Measurements from ENCODE around the gene ITPRIPL2. TPM values are rescaled to one million over a fixed set of nuclear protein-coding genes. Genes with fewer than 3 reads are reported as not detected.

The ITPRIPL2 gene
- total and polyA plus RNA-seq, 2 of the 13 experiments (the other 11 are each of a cell fraction or from before 2014, with no cell fraction given) = 5.9 to 12.6 TPM

DNA sequence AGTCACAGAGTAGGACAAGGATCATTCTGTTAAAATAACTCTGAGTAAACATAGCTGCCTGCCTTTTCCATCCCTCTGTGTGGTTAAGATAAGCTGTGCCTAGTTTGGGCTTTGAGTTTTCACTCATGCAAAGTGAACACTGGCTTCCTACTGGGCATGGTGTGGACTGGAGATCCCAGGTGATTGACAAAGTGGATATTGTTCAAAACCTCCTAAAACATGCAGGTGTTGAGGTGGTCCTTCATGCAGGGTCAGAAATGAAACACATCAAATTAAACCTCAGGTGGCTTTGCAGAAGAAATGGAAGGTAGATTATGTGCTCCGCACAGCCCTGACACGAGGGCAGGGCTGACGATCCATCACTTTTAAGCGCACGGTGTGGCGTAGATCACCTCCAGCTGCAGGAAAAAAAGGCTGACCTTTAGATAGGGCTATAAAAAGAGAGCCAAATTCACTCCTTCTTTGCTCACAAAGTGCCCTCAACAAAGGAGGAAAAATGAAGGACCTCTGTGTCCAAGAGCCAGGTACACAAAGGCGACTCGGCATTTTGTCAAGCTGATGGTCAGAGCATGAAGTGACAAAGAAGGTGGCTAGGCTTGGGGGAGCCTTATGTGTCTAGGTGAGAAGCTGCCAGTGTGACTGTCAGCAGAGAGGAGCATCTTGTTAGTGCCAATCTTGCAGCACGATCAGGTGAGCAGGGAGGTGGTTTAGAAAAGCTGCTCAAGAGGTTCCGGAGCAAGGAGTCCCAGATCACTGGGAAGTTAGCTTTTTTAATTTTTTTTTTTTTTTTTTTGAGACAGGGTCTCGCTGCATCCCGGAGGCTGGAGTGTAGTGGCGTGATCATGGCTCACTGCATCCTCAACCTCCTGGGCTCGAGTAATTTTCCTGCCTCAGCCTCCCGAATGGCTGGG, 19.9 kb upstream of the ITPRIPL2 start (continued):
- TF ChIP-seq, protein P1, sequence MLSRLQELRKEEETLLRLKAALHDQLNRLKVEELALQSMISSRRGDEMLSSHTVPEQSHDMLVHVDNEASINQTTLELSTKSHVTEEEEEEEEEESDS (CRISPR knock-in tag; IDR thresholded peaks at IDR 0.05; ENCODE audit: borderline replicate concordance) = no peak
- TF ChIP-seq XRCC5 (optimal IDR thresholded peaks at IDR 0.05; ENCODE audit: low read length) (peak; percentile 60), HHEX (CRISPR knock-in tag; IDR thresholded peaks at IDR 0.05) (no peak), STAT5B (CRISPR knock-in tag; IDR thresholded peaks at IDR 0.05) (no peak), KLF13 (CRISPR knock-in tag; IDR thresholded peaks at IDR 0.05) (0 out of 2 replicates have a peak, but pooled peaks have one; percentile 80), MEF2D (CRISPR knock-in tag; IDR thresholded peaks at IDR 0.05) (peak; percentile 79; the same call in 1 of the 2 replicates), SALL1 (CRISPR knock-in tag; IDR thresholded peaks at IDR 0.05) (peak; percentile 60), SOX13 (IDR thresholded peaks at IDR 0.05) (no peak), SOX13 (CRISPR knock-in tag; conservative IDR thresholded peaks at IDR 0.05 in 1 of 2, IDR thresholded peaks at IDR 0.05 in 1 of 2) (peak in 1 of 2 experiments; percentile 67; a peak in 2 of 4 replicates), SAFB2 (CRISPR knock-in tag; IDR thresholded peaks at IDR 0.05; ENCODE audit: borderline replicate concordance, low read depth) (0 out of 2 replicates have a peak, but pooled peaks have one; percentile 25), NR2F6 (IDR thresholded peaks at IDR 0.05) (peak; percentile 43; the same call in 1 of the 2 replicates), NR2F6 (CRISPR knock-in tag; IDR thresholded peaks at IDR 0.05) (no peak), KDM6A (CRISPR knock-in tag; IDR thresholded peaks at IDR 0.05; ENCODE audit: low read depth) (0 out of 2 replicates have a peak, but pooled peaks have one; percentile 44), MTA1 (CRISPR knock-in tag; IDR thresholded peaks at IDR 0.05; ENCODE audit: borderline replicate concordance) (no peak), TAF15 (IDR thresholded peaks at IDR 0.05; ENCODE audit: low read depth, low read length, poor library complexity, severe bottlenecking) (no peak), PPARG (CRISPR knock-in tag; conservative IDR thresholded peaks at IDR 0.05) (peak; percentile 85), ETV5 (CRISPR knock-in tag; IDR thresholded peaks at IDR 0.05; ENCODE audit: borderline replicate concordance) (peak; percentile 17; the same call in 1 of the 2 replicates), POGZ (CRISPR knock-in tag; IDR thresholded peaks at IDR 0.05) (no peak), SIX1 (CRISPR knock-in tag; IDR thresholded peaks at IDR 0.05; ENCODE audit: borderline replicate concordance) (peak; percentile 32; the same call in 1 of the 2 replicates)
- TF ChIP-seq, protein P2, sequence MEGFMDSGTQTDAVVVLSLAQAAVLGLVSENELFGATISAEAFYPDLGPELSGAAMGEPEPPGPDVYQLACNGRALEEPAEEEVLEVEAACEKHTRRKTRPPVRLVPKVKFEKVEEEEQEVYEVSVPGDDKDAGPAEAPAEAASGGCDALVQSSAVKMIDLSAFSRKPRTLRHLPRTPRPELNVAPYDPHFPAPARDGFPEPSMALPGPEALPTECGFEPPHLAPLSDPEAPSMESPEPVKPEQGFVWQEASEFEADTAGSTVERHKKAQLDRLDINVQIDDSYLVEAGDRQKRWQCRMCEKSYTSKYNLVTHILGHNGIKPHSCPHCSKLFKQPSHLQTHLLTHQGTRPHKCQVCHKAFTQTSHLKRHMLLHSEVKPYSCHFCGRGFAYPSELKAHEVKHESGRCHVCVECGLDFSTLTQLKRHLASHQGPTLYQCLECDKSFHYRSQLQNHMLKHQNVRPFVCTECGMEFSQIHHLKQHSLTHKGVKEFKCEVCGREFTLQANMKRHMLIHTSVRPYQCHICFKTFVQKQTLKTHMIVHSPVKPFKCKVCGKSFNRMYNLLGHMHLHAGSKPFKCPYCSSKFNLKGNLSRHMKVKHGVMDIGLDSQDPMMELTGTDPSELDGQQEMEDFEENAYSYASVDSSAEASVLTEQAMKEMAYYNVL (CRISPR knock-in tag; IDR thresholded peaks at IDR 0.05; ENCODE audit: borderline replicate concordance) = peak; percentile 70; the same call in 1 of the 2 replicates
- TF ChIP-seq, protein P3, sequence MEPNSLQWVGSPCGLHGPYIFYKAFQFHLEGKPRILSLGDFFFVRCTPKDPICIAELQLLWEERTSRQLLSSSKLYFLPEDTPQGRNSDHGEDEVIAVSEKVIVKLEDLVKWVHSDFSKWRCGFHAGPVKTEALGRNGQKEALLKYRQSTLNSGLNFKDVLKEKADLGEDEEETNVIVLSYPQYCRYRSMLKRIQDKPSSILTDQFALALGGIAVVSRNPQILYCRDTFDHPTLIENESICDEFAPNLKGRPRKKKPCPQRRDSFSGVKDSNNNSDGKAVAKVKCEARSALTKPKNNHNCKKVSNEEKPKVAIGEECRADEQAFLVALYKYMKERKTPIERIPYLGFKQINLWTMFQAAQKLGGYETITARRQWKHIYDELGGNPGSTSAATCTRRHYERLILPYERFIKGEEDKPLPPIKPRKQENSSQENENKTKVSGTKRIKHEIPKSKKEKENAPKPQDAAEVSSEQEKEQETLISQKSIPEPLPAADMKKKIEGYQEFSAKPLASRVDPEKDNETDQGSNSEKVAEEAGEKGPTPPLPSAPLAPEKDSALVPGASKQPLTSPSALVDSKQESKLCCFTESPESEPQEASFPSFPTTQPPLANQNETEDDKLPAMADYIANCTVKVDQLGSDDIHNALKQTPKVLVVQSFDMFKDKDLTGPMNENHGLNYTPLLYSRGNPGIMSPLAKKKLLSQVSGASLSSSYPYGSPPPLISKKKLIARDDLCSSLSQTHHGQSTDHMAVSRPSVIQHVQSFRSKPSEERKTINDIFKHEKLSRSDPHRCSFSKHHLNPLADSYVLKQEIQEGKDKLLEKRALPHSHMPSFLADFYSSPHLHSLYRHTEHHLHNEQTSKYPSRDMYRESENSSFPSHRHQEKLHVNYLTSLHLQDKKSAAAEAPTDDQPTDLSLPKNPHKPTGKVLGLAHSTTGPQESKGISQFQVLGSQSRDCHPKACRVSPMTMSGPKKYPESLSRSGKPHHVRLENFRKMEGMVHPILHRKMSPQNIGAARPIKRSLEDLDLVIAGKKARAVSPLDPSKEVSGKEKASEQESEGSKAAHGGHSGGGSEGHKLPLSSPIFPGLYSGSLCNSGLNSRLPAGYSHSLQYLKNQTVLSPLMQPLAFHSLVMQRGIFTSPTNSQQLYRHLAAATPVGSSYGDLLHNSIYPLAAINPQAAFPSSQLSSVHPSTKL (CRISPR knock-in tag; IDR thresholded peaks at IDR 0.05) = peak; percentile 57

All from HepG2 (cell line).